HL-60/S4 (cell line): Measurements from ENCODE around the gene BFSP1.

Experiments used
- in situ Hi-C: fragments of 300-500 bp; cut with MboI; formaldehyde crosslinking; loops from 2 replicates; pipeline ENCODE4 v1.14.3; 2022; ENCODE audit warnings: low sequenced_read_pairs

Gene BFSP1

GRCh38 chr20:17558154-17558940, 27.2 kb upstream of the BFSP1 start:
- in situ Hi-C loops = no loop called here

- in situ Hi-C loops = no loop called here
Measured at GRCh38 chr20:17557675-17558006, 26.5 kb upstream of the BFSP1 start.

- in situ Hi-C loops = no loop called here
Measured at GRCh38 chr20:17556837-17557674, 25.9 kb upstream of the BFSP1 start.

- in situ Hi-C loops = no loop called here
Measured at GRCh38 chr20:17555106-17555505, 23.9 kb upstream of the BFSP1 start.

GRCh38 chr20:17549131-17549530, 18.0 kb upstream of the BFSP1 start:
- in situ Hi-C loops = no loop called here

GRCh38 chr20:17545127-17545526, 13.9 kb upstream of the BFSP1 start:
- in situ Hi-C loops = no loop called here

- in situ Hi-C loops = no loop called here
Measured at GRCh38 chr20:17543531-17544131, 12.5 kb upstream of the BFSP1 start.

- in situ Hi-C loops = no loop called here
Measured at GRCh38 chr20:17542993-17543412, 11.8 kb upstream of the BFSP1 start.

GRCh38 chr20:17542481-17542880, 11.3 kb upstream of the BFSP1 start:
- in situ Hi-C loops = no loop called here

- in situ Hi-C loops = no loop called here
Measured at GRCh38 chr20:17541996-17542395, 10.8 kb upstream of the BFSP1 start.

- in situ Hi-C loops = no loop called here
Measured at GRCh38 chr20:17541596-17541995, 10.4 kb upstream of the BFSP1 start.

- in situ Hi-C loops = no loop called here
Measured at GRCh38 chr20:17538517-17539170, 7.5 kb upstream of the BFSP1 start.

- in situ Hi-C loops = no loop called here
Measured at GRCh38 chr20:17537959-17538358, 6.8 kb upstream of the BFSP1 start.

- in situ Hi-C loops = no loop called here
Measured at GRCh38 chr20:17536944-17537444, 5.8 kb upstream of the BFSP1 start.

GRCh38 chr20:17534077-17534476, 2.9 kb upstream of the BFSP1 start:
- in situ Hi-C loops = no loop called here

- in situ Hi-C loops = no loop called here
Measured at GRCh38 chr20:17533396-17533795, 2.2 kb upstream of the BFSP1 start.

- in situ Hi-C loops = no loop called here
Measured at GRCh38 chr20:17531665-17532025, 466 bp upstream of the BFSP1 start.

GRCh38 chr20:17530153-17530552, 1.0 kb downstream of the BFSP1 start:
- in situ Hi-C loops = no loop called here

- in situ Hi-C loops = no loop called here
Measured at GRCh38 chr20:17529586-17529985, 1.6 kb downstream of the BFSP1 start.

- in situ Hi-C loops = no loop called here
Measured at GRCh38 chr20:17525650-17526049, 5.5 kb downstream of the BFSP1 start.

GRCh38 chr20:17525132-17525531, 6.0 kb downstream of the BFSP1 start:
- in situ Hi-C loops = no loop called here
